DND-41 (cell line): Measurements from ENCODE around the gene SLC2A1.

Source experiments
- CTCF ChIP-seq: IDR thresholded peaks from 2 replicates; pipeline ENCODE4 v1.5.1; 2012; ENCODE audit warnings: borderline replicate concordance, low read length, moderate library complexity, mild to moderate bottlenecking; ENCODE audit not compliant: poor library complexity, severe bottlenecking; ENCODE audit errors: extremely low read depth
- EZH2 ChIP-seq: IDR thresholded peaks from 3 replicates; pipeline ENCODE4 v1.6.1; 2012; ENCODE audit warnings: borderline replicate concordance, low read depth, mild to moderate bottlenecking, moderate library complexity, low read length, inconsistent platforms; ENCODE audit not compliant: severe bottlenecking

GRCh38 chr1:42931911-42932422 lies 26.7 kb downstream of the SLC2A1 start:
- TF ChIP-seq CTCF (no peak), EZH2 (no peak)
